GM12873 (cell line): ENCODE results near the gene ATG2B.

Experiments
- CTCF ChIP-seq: IDR thresholded peaks from 2 replicates; pipeline ENCODE4 v1.5.1; 2012; ENCODE audit warnings: low read depth, mild to moderate bottlenecking, moderate library complexity, low read length, control low read depth; ENCODE audit not compliant: insufficient read depth; ENCODE audit errors: missing control alignments

The ATG2B gene

DNA sequence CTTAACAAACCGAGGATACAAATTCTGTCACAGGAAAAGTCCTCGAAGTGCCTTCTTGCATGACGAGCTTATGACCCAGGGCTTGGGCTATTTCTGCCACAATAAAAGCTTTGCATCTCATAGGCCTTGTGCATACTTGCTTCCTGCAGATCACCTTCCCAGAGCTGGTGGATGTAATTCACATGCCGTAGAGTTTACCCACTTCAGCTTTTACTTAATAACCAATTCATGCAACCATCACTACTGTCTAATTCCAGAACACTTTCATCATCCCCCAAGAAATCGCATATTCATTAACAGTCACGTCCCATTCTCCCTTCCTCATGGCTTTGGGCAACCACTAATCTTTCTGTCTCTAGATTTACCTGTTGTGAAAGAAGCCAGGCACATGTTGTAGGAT is 116.1 kb downstream of the ATG2B start:
- no peak for TF ChIP-seq CTCF

GRCh38 chr14:96246539-96246847 is 116.6 kb downstream of the ATG2B start:
- TF ChIP-seq CTCF, result no peak

GRCh38 chr14:96245710-96246538 is 117.2 kb downstream of the ATG2B start:
- TF ChIP-seq CTCF, result no peak

- no peak for TF ChIP-seq CTCF
Observed at GRCh38 chr14:96243785-96244184, 119.4 kb downstream of the ATG2B start.

DNA sequence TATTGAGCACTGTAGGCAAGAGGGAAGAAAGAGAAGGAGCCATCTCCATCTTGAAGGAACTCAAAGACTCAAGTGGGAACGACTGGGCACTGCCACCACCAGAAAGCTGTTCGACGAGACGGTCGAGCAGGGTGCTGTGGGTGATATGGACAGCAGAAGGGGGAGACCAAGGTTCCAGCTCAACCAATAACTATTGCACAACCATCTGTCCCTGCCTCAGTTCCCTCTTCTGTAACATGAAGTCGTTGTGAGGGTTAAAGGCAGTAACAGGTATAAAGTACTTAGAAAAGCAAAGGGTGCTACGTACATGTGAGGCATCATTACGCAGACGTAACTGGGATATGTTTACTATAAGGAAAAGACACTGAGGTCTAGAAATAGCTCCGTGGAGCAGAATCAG is 121.0 kb downstream of the ATG2B start:
- no peak for TF ChIP-seq CTCF

GRCh38 chr14:96240641-96241040 is 122.5 kb downstream of the ATG2B start:
- TF ChIP-seq CTCF, result no peak

DNA sequence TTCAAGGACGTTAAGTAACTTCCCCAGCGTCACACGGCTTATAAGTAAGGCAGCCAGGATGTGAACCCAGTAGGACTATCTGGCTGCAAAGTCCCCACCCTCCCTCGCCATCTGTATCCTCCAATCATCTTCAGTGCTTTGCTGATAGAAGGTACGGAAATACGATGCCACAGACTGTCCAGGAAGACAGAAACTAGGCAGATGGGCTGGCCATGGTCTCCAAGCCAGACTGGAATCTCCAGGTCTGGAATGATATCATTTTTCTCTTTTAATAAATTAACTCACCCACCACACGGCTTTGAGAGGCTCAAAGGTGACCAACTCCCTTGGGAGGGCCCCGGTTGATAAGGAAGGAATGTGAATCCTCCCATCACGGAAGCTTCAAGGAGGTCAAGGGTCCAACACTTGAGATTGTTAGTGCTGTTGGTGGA is 123.4 kb downstream of the ATG2B start:
- TF ChIP-seq CTCF, result no peak
